ENCODE measurements around the gene GARIN1A. TPM values are rescaled to one million over a fixed set of nuclear protein-coding genes. Genes with fewer than 3 reads are reported as not detected.

GARIN1A gene
- total RNA-seq, 2 donors from 2014 or later: 1.8 TPM

DNA sequence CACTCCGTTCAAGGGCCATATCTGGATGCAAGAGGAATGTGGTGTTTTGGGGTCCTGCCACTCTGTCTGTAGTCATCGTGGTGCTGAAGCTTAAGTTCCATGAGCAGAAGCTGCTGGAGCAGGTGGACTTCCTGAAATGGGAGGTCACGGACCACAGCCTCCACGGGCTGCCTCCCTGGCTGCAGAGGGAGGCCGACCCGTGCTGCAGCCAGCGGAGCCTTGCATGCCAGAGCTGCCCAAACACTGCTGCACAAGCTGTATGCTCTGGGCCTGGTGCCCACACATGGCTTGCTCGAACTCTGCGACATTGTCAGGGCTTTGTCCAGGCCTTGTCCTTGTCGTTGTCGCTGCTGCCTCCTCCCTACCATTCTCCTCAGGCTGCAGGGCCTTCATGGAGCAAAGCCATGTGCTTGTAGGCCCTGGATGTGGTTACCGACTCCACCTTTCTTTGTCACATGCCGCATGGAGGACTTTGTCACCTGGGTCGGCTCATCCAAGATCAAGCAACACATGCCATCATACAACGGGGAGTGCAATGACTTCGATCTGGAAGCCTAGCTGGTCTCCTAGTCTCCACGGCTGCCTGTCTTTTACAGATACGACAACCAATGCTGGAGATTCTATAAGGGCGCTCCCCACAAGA is 21.4 kb downstream of the GARIN1A start:
- no peak for ATAC-seq (replicated peaks)
- Mint-ChIP-seq H3K36me3 (ENCODE audit: low read depth) (no peaks in the 10 kb centered on the region), H3K4me1 (no peaks in the 10 kb centered on the region), H3K27me3 (peaks cover 36% of the 10 kb centered on the region), H3K4me3 (no peak overlapping the region), H3K27ac (no peak overlapping the region), H3K9me3 (no peaks in the 10 kb centered on the region)

DNA sequence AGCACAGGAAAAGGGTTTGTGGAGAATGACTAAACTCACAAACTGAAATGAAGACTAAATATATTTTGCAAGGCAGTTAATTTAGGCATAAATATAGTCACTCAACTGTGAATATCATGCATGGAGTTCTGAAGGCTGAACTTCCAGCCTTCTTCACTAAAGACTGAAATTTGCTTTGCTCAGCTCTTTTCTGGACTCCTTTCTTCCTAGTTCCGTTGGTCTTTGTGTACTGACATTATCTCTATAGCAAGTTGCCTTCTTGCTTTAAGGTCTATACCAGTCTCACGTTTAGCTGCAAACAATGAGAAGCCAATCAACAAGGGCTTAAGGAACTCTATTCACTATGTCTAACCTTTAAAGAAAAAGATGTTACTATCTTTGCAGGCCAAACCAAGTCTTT is 22.6 kb downstream of the GARIN1A start:
- Mint-ChIP-seq H3K4me3 (no peak overlapping the region), H3K27me3 (peaks cover 43% of the 10 kb centered on the region), H3K9me3 (no peaks in the 10 kb centered on the region), H3K27ac (no peak overlapping the region), H3K4me1 (no peaks in the 10 kb centered on the region), H3K36me3 (ENCODE audit: low read depth) (no peaks in the 10 kb centered on the region)
- ATAC-seq (replicated peaks): no peak

DNA sequence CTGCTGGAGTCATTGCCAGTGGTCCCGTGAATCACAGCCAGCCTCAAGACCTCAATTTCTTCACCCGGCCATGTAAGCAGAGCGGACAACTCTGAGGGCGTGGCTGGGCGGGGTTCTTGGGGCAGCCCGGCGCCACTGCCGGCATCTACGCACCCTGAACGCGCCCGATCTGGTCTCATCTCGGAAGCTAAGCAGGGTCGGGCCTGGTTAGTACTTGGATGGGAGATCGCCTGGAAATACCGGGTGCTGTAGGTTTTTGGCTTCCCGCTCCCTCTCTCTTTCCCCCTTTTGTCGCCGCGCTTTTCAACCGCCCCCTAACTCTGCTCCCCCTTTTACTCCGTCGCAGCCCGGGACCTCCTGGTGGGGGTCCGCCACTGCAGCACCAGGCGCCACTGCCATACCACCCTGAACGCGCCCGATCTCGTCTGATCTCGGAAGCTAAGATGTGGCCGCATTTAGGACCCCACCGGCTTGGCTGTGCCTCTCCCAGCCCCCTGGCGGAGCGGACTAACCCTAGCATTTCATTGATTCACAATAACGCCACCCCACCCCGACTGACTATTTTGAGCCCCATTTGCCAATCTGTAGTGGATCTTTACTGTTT is 25.3 kb downstream of the GARIN1A start:
- ATAC-seq (replicated peaks): peak; percentile 51
- Mint-ChIP-seq H3K27ac (no peak overlapping the region), H3K27me3 (peaks cover 55% of the 10 kb centered on the region), H3K4me1 (no peaks in the 10 kb centered on the region), H3K4me3 (peak overlapping the region; percentile 65), H3K36me3 (ENCODE audit: low read depth) (no peaks in the 10 kb centered on the region), H3K9me3 (no peaks in the 10 kb centered on the region)

DNA sequence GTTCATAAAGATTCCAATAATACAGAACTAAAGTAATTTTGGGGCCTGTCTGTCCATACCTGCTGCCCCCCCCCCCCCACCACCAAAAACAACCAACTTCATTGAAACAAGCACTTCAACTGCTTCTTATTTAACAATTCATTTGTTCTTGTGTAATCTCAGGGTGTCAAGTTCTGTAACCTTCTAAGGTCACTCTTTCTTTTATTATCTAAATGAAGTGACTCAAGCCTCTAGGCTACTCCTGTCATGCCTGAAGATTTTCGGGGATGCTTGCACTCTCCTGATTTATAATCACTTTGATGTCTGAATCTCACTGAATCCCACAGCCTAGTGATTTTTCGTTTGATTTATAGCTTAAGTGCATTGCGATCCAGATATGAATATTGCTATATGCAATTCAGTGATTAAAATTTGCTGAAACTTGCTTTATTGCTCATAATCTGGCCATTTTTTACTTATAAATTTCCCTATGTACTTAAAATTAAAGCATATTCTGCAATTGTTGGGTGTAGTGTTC is 27.2 kb downstream of the GARIN1A start:
- Mint-ChIP-seq H3K27ac (no peak overlapping the region), H3K4me1 (no peaks in the 10 kb centered on the region), H3K9me3 (no peaks in the 10 kb centered on the region), H3K4me3 (no peak overlapping the region), H3K36me3 (ENCODE audit: low read depth) (no peaks in the 10 kb centered on the region), H3K27me3 (peaks cover 48% of the 10 kb centered on the region)
- no peak for ATAC-seq (replicated peaks)

DNA sequence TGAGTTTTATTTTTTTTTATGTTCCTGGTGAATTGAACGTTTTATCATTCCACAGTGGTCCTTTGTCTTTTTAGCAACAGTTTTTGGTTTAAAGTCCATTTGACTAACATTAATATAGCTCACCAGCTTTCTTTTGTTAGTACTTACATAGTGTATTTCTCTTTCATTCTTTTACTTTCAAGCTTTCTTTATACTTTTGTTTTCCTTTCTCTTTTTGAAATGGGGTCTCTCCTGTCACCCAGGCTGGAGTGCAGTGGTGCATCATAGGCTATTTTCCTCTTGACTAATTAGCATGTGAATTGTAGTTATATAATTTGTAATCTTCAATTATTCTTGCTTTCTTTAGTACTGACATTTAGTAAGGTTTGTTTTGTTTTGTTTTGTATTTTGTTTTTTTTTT is 27.8 kb downstream of the GARIN1A start:
- H3K27ac Mint-ChIP-seq: no peak overlapping the region
- H3K9me3 Mint-ChIP-seq: no peaks in the 10 kb centered on the region
- no peak overlapping the region for H3K4me3 Mint-ChIP-seq
- ATAC-seq (replicated peaks): no peak
- no peaks in the 10 kb centered on the region for H3K36me3 Mint-ChIP-seq (ENCODE audit: low read depth)
- H3K27me3 Mint-ChIP-seq: peaks cover 46% of the 10 kb centered on the region
- H3K4me1 Mint-ChIP-seq: no peaks in the 10 kb centered on the region

DNA sequence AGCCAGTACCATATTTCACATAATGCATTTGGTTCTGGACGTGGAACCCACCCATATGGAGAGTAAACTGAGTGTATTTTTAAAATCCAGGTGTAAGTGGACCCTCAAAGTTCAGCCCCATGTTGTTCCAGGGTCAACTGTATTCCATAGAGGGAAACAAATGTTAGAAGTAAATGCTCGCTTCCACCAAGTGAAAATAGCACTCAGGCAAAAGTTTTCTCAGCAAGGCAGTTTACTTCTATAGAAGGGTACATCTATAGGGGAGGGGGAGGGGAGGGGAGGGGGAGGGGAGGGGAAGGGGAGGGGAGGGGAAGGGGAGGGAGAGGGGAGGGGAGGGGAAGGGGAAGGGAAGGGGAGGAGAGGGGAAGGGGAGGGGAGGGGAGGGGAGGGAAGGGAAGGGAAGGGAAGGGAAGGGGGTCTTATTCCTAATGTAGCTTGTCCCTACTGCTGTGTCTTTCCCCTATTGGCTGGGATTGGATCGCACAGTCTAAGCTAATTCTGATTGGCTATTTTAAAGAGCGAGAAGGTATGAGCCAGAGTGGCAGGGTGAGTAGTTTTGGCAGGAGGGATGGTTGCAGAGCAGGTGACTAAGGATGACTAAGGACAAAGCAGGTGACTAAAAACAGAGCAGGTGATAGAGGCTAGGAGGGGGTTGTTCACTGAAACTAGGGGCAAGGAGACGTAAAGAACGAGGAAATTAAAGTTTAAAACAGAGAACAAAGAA is 29.1 kb downstream of the GARIN1A start:
- peaks cover 40% of the 10 kb centered on the region for H3K27me3 Mint-ChIP-seq
- H3K4me1 Mint-ChIP-seq: no peaks in the 10 kb centered on the region
- no peak overlapping the region for H3K27ac Mint-ChIP-seq
- ATAC-seq (replicated peaks): no peak
- no peaks in the 10 kb centered on the region for H3K9me3 Mint-ChIP-seq
- no peaks in the 10 kb centered on the region for H3K36me3 Mint-ChIP-seq (ENCODE audit: low read depth)
- H3K4me3 Mint-ChIP-seq: no peak overlapping the region

DNA sequence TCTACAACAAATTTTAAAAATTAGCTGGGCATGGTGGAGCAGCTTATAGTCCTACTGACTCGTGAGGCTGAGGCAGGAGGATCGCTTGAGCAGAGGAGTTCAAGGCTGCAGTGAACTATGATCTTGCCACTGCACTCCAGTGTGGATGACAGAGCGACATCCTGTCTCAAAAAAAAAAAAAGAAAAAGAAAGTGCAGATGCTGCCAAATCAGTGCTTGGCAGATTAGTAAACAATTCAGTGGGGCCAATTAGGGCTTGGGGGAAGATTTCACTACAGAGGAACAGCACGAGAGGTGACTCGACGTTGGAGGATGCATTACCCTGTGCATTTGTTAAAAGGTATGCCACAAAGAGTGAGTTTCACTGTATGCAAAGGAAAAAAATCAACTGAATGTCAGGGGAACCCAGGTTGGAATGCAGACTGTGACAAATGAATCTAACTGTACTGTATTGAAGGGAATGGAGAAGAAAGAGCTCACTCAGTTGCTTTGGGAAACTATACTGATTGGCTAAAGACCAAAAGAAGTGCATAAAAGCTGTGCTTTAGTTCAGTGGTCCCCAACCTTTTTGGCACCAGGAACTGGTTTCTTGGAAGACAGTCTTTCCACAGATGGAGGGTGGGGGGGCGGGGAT is 31.6 kb downstream of the GARIN1A start:
- Mint-ChIP-seq H3K4me1 (no peaks in the 10 kb centered on the region), H3K27me3 (peaks cover 17% of the 10 kb centered on the region)
- ATAC-seq (replicated peaks): peak; percentile 16

DNA sequence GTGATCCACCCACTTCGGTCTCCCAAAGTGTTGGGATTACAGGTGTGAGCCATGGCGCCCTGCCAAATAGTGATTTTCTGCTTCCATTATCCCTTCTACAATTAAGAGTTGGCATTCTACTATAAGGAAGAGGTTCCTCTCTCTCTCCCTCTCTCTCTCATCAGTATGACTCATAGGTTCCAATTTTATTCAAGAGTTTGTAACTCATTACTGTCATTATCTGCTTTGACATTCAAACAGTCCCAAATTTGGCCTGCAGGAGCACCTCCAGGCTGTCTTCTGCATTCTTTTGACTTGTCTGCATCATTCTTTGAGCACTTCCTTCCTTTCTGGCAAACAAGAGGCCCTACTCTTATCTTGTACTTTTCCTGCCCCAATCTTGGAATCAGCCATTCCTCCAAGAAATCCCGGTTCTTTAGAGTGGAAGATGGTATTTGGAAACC is 33.8 kb downstream of the GARIN1A start:
- no peaks in the 10 kb centered on the region for H3K4me1 Mint-ChIP-seq
- no peaks in the 10 kb centered on the region for H3K36me3 Mint-ChIP-seq (ENCODE audit: low read depth)
- H3K27me3 Mint-ChIP-seq: peaks cover 5% of the 10 kb centered on the region
- H3K4me3 Mint-ChIP-seq: no peak overlapping the region
- no peak overlapping the region for H3K27ac Mint-ChIP-seq
- no peak for ATAC-seq (replicated peaks)
- H3K9me3 Mint-ChIP-seq: no peaks in the 10 kb centered on the region

More for the DNA sequence above, 31.6 kb downstream of the GARIN1A start:
- H3K36me3 Mint-ChIP-seq (ENCODE audit: low read depth): no peaks in the 10 kb centered on the region
- H3K4me3 Mint-ChIP-seq: no peak overlapping the region
- no peak overlapping the region for H3K27ac Mint-ChIP-seq
- H3K9me3 Mint-ChIP-seq: no peaks in the 10 kb centered on the region

DNA sequence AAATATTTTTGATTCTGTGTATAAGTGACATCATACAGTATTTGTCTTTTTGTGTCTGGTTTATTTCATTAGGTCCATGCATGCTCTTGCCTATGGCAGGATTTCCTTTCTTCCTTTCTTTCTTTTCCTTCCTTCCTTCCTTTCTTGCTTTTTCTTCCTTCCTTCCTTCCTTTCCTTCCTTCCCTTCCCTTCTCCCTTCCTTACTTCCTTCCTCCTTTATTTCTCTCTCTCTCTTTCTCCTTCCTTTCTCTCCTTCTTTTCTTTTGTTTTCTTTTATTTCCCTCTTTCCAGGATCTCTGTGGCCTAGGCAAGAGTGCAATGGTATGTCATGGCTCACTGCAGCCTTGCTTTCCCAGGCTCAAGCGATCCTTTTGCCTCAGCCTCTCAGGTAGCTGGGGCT is 35.7 kb downstream of the GARIN1A start:
- Mint-ChIP-seq H3K4me1 (no peaks in the 10 kb centered on the region), H3K9me3 (no peaks in the 10 kb centered on the region), H3K27ac (no peak overlapping the region), H3K27me3 (peaks cover 5% of the 10 kb centered on the region), H3K36me3 (ENCODE audit: low read depth) (no peaks in the 10 kb centered on the region), H3K4me3 (no peak overlapping the region)
- ATAC-seq (replicated peaks): no peak

DNA sequence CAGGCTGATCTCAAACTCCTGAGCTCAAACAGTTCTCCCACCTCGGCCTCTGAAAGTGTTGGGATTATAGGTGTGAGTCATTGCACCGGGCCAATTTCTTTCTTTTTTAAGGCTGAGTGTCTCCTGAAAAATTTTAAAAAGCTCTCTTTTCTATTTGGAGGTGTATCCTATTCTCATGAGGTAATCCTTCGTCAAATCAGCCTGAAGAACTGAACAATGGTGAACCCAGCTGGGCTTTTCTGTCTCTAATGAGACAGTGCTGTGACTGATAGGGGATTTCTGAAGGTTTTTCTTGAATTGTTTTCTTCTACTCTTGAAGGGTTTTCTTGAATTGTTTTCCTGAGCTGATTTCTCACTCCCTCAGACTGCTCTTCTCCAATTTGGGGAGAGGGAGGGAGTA is 36.1 kb downstream of the GARIN1A start:
- H3K36me3 Mint-ChIP-seq (ENCODE audit: low read depth): no peaks in the 10 kb centered on the region

DNA sequence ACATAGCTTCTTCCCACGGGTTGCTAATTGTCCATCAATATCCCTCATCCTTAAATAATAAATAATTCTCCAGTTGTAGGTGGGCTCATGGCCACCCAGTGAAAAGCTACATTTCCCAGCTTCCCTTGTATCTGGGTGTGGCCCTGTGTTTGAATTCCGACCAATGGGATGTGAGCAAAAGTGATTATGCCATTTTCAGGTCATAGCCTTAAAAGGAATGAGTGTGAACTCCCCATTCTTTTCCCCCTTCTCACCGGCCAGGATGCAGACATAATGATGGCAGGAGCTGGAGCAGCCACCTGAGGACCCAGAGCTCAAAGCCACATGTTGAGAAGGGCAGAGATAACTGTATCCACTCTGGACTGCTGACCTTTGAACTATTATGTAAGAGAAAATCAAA is 36.7 kb downstream of the GARIN1A start:
- H3K27me3 Mint-ChIP-seq: peaks cover 5% of the 10 kb centered on the region
- ATAC-seq (replicated peaks): no peak
- no peaks in the 10 kb centered on the region for H3K36me3 Mint-ChIP-seq (ENCODE audit: low read depth)
- H3K9me3 Mint-ChIP-seq: no peaks in the 10 kb centered on the region
- no peak overlapping the region for H3K4me3 Mint-ChIP-seq
- no peaks in the 10 kb centered on the region for H3K4me1 Mint-ChIP-seq
- H3K27ac Mint-ChIP-seq: no peak overlapping the region

More for the DNA sequence above, 36.1 kb downstream of the GARIN1A start:
- H3K27ac Mint-ChIP-seq: no peak overlapping the region
- H3K9me3 Mint-ChIP-seq: no peaks in the 10 kb centered on the region
- no peaks in the 10 kb centered on the region for H3K4me1 Mint-ChIP-seq
- H3K4me3 Mint-ChIP-seq: no peak overlapping the region
- H3K27me3 Mint-ChIP-seq: peaks cover 5% of the 10 kb centered on the region
- ATAC-seq (replicated peaks): no peak

DNA sequence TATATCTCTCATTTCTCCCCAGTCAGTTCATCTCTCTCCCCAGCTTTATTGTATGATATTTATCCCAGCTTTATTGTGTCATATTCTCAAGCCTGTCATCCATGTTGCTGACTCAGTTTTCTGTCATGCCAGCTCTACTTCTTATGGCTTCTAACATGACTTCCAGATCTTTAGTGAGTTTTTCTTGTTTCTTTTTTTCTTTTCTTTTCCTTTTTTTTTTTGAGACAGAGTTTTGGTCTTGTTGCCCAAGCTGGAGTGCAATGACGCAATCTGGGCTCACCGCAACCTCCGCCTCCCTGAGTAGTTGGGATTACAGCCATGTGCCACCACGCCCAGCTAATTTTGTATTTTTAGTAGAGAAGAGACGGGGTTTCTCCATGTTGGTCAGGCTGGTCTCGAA is 38.4 kb downstream of the GARIN1A start:
- no peak overlapping the region for H3K4me3 Mint-ChIP-seq
- no peaks in the 10 kb centered on the region for H3K4me1 Mint-ChIP-seq
- no peak overlapping the region for H3K27ac Mint-ChIP-seq
- no peaks in the 10 kb centered on the region for H3K9me3 Mint-ChIP-seq
- no peaks in the 10 kb centered on the region for H3K36me3 Mint-ChIP-seq (ENCODE audit: low read depth)
- no peak for ATAC-seq (replicated peaks)
- H3K27me3 Mint-ChIP-seq: peaks cover 8% of the 10 kb centered on the region

DNA sequence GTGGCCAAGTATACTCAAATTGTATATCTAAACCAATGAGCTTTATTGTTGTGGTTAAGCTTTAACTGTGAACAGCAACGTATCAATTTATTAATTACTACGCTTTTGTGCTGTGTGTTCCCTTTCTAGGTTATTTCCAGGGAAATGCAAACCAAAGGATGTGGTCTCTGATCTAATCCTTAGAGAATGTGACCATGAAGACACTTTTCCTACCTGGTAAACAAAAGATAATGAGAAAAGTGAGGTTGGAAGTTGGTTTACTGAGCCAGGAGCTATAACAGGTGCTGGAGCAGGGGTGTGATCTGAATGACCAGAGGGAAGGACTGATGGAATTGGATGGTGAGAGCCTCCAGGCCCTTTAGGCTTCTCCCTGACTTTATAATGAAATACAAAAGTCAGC is 41.7 kb downstream of the GARIN1A start:
- ATAC-seq (replicated peaks): no peak

DNA sequence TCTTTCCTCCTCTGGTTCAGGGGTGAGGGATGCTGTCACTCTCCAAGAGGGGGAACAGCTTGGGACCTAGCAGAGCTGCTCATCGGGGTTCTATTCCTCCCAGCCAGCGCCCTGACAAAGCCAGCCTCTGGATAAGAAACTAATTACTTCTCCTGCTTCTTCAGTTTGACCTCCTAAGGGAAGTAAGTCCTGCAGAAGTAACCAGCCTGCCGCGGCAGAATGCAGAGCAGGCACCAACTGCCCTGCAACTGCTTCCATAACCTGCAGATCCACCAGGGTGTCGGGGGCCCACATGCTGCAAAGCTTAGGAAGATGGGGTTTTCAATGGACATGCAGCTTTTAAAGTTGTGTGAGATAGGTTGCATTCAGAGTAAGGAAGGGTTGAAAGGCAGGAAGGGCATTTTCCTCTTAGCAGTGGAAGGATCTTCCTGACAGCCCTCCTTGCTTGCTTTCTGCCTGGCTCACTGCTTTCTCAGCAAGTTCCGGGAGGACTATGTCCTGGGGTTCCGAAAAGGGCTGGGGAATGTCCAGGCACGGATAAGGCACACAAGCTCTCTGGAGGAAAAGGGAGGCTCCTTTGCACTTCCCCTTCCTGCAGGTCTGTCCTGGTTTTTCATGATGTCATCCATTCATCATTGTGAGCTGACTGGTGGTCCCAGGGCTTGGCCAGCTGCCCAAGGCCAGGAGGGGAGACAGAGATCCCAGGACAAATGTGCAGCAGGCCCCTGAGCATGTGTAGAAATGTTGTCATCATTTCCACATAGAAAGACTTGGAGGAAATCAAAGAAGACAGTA is 42.8 kb downstream of the GARIN1A start:
- Mint-ChIP-seq H3K27me3 (peaks cover 21% of the 10 kb centered on the region), H3K4me1 (no peaks in the 10 kb centered on the region), H3K27ac (no peak overlapping the region), H3K4me3 (no peak overlapping the region), H3K36me3 (ENCODE audit: low read depth) (no peaks in the 10 kb centered on the region), H3K9me3 (no peaks in the 10 kb centered on the region)
- ATAC-seq (replicated peaks): no peak

More for the DNA sequence above, 41.7 kb downstream of the GARIN1A start:
- Mint-ChIP-seq H3K9me3 (no peaks in the 10 kb centered on the region), H3K36me3 (ENCODE audit: low read depth) (no peaks in the 10 kb centered on the region), H3K27ac (no peak overlapping the region), H3K4me3 (no peak overlapping the region), H3K27me3 (peaks cover 21% of the 10 kb centered on the region), H3K4me1 (no peaks in the 10 kb centered on the region)

Measured in activated T-helper 17 cell treated with anti-CD3 and anti-CD28 coated beads, Interleukin-2, amount 50 U/mL, for 72 hours (primary cell).